ENCODE measurements around the gene PCBP1. TPM values are rescaled to one million over a fixed set of nuclear protein-coding genes. Genes with fewer than 3 reads are reported as not detected.
A peak's percentile ranks its signal among the peaks of the same experiment; 100 is the strongest.

Gene PCBP1
- total and polyA plus RNA-seq, 2 experiments from 2014 or later = 127 to 152 TPM

DNA sequence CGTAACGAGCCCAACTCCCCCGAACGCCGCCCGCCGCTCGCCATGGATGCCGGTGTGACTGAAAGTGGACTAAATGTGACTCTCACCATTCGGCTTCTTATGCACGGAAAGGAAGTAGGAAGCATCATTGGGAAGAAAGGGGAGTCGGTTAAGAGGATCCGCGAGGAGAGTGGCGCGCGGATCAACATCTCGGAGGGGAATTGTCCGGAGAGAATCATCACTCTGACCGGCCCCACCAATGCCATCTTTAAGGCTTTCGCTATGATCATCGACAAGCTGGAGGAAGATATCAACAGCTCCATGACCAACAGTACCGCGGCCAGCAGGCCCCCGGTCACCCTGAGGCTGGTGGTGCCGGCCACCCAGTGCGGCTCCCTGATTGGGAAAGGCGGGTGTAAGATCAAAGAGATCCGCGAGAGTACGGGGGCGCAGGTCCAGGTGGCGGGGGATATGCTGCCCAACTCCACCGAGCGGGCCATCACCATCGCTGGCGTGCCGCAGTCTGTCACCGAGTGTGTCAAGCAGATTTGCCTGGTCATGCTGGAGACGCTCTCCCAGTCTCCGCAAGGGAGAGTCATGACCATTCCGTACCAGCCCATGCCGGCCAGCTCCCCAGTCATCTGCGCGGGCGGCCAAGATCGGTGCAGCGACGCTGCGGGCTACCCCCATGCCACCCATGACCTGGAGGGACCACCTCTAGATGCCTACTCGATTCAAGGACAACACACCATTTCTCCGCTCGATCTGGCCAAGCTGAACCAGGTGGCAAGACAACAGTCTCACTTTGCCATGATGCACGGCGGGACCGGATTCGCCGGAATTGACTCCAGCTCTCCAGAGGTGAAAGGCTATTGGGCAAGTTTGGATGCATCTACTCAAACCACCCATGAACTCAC lies 673 bp downstream of the PCBP1 start:
- peak; percentile 58 to 69 for DNase-seq (ENCODE audit: low read depth in 1 of 2, low spot score in 1 of 2)
- Histone ChIP-seq H3K36me3 (peaks cover 8% of the 10 kb centered on the region), H3K4me1 (ENCODE audit: low read depth) (peaks cover 23% of the 10 kb centered on the region), H3K27ac (peak overlapping the region; percentile 100), H3K9me3 (ENCODE audit: low read depth) (no peaks in the 10 kb centered on the region), H3K27me3 (no peaks in the 10 kb centered on the region), H3K4me3 (peak overlapping the region; percentile 63)
- no peak for TF ChIP-seq CTCF (IDR thresholded peaks at IDR 0.05; ENCODE audit: low read depth, low read length)

DNA sequence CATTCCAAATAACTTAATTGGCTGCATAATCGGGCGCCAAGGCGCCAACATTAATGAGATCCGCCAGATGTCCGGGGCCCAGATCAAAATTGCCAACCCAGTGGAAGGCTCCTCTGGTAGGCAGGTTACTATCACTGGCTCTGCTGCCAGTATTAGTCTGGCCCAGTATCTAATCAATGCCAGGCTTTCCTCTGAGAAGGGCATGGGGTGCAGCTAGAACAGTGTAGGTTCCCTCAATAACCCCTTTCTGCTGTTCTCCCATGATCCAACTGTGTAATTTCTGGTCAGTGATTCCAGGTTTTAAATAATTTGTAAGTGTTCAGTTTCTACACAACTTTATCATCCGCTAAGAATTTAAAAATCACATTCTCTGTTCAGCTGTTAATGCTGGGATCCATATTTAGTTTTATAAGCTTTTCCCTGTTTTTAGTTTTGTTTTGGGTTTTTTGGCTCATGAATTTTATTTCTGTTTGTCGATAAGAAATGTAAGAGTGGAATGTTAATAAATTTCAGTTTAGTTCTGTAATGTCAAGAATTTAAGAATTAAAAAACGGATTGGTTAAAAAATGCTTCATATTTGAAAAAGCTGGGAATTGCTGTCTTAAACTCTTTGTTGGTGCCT lies 1.4 kb downstream of the PCBP1 start:
- no peaks in the 10 kb centered on the region for H3K27me3 ChIP-seq
- H3K4me1 ChIP-seq (ENCODE audit: low read depth) = peaks cover 23% of the 10 kb centered on the region
- no peaks in the 10 kb centered on the region for H3K9me3 ChIP-seq (ENCODE audit: low read depth)
- TF ChIP-seq CTCF (IDR thresholded peaks at IDR 0.05; ENCODE audit: low read depth, low read length) = no peak
- H3K27ac ChIP-seq = peak overlapping the region; percentile 100
- H3K4me3 ChIP-seq = peak overlapping the region; percentile 63
- H3K36me3 ChIP-seq = peaks cover 4% of the 10 kb centered on the region
- DNase-seq (ENCODE audit: low read depth in 1 of 2, low spot score in 1 of 2) = no peak

DNA sequence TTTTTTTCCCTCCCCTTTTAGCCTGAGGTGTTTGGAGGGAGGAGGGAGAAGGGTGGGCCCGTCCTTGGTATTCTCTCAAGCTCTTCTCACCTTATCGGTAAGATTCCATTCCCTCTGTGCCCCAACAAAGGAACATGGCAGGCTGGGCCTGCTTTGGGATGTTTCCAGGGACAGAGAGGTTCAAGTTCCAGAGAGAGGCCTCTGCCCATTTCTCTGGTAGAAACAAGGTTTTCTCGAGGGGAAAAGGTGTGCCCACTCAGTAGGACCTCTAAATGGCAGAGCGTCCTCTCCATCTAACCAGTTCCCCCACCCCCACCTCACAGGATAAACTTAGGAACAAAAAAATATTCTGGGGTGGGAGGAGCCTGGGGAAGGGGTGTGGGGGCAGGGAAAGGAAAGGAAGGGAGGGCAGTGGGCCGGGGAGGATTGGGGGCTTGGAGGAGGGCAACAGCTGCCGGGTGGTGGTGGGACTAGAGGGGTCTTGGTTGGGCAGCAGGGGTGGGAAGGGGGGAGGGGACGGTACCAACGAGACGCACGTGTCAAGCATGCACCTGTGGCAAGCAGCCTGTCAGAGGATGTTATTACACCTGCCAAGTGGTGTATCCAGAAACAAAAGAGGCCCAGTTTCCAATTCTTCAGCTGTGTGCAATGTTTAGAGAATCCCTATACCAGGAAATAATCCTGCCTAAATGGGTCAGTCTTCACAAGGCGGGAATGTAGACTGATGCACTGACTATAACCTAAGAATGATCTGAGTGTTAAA lies 2.1 kb downstream of the PCBP1 start:
- Histone ChIP-seq H3K9me3 (ENCODE audit: low read depth) (no peaks in the 10 kb centered on the region), H3K4me1 (ENCODE audit: low read depth) (peaks cover 20% of the 10 kb centered on the region)
- DNase-seq (ENCODE audit: low read depth in 1 of 2, low spot score in 1 of 2) = peak; percentile 43 to 56

DNA sequence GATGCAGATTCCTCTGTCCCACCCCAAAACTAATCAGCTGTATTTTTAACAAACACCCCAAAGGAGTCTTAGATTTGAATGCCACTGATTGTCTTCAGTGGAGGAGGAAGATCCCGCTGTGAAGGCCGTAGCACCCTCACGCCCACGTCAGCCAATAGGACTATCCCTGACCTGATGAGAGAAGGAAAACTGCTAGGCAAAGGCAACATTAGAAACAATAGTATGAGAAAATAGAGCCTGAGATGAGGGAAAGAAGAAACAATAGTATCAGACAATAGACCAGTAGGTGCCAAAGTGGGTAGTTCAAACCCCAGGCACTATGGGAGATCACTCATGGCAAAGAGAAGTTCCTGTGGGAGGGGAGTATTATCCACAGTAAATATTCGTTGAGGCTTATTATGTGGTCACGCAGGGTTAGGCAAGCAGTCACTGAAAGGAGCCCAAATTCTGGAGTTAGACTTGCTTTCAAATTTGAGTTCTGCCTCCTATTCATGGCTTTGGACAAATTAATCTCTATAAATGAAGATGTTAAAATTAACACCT lies 2.8 kb downstream of the PCBP1 start:
- Histone ChIP-seq H3K9me3 (ENCODE audit: low read depth) (no peaks in the 10 kb centered on the region), H3K27ac (peak overlapping the region; percentile 100), H3K36me3 (no peaks in the 10 kb centered on the region), H3K27me3 (no peaks in the 10 kb centered on the region), H3K4me1 (ENCODE audit: low read depth) (peaks cover 14% of the 10 kb centered on the region), H3K4me3 (no peak overlapping the region)
- DNase-seq (ENCODE audit: low read depth in 1 of 2, low spot score in 1 of 2) = no peak
- no peak for TF ChIP-seq CTCF (IDR thresholded peaks at IDR 0.05; ENCODE audit: low read depth, low read length)

More for the DNA sequence above, 2.1 kb downstream of the PCBP1 start:
- peak overlapping the region; percentile 100 for H3K27ac ChIP-seq
- no peaks in the 10 kb centered on the region for H3K27me3 ChIP-seq
- TF ChIP-seq CTCF (IDR thresholded peaks at IDR 0.05; ENCODE audit: low read depth, low read length) = no peak
- peak overlapping the region; percentile 63 for H3K4me3 ChIP-seq
- peaks cover 2% of the 10 kb centered on the region for H3K36me3 ChIP-seq

DNA sequence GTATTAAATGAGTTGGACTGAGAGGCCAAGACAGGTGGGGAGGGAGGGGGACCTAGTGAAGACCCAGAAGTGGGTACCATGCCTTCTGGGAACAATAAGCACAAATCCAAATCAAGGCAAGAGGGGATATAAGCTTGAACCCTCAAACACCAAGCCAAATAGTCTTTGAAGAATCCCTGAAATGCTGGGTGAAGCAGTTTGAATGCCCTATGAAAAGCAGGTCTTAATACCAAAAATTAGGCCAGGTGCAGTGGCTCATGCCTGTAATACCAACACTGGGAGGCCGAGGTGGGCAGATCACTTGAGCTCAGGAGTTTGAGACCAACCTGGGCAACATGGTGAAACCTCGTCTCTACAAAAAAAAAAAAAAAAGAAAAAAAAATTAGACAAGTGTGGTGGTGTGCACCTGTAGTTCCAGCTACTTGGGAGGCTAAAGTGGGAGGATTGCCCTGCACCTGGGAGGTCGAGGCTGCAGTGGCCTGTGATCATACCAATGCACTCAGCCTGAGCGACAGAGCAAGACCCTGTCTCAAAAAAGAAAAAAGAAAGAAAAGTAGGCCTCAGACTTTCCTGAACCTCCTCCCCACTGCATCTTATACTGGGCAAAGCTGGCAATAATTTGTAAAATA lies 3.5 kb downstream of the PCBP1 start:
- H3K9me3 ChIP-seq (ENCODE audit: low read depth) = no peaks in the 10 kb centered on the region
- H3K4me3 ChIP-seq = no peak overlapping the region
- no peaks in the 10 kb centered on the region for H3K27me3 ChIP-seq
- peak overlapping the region; percentile 100 for H3K27ac ChIP-seq
- no peak for DNase-seq (ENCODE audit: low read depth in 1 of 2, low spot score in 1 of 2)
- peaks cover 6% of the 10 kb centered on the region for H3K4me1 ChIP-seq (ENCODE audit: low read depth)
- TF ChIP-seq CTCF (IDR thresholded peaks at IDR 0.05; ENCODE audit: low read depth, low read length) = no peak
- no peaks in the 10 kb centered on the region for H3K36me3 ChIP-seq
